ENCODE data around the gene NRBF2. TPM values are rescaled to one million over a fixed set of nuclear protein-coding genes. Genes with fewer than 3 reads are reported as not detected.
"Not testable (repeated sequence)": the region's sequence is repeated elsewhere in the genome, so short reads cannot be mapped to it uniquely, and the experiment has no call there.

NRBF2 gene
- total RNA-seq, 1 donor from 2014 or later: 19.7 TPM

DNA sequence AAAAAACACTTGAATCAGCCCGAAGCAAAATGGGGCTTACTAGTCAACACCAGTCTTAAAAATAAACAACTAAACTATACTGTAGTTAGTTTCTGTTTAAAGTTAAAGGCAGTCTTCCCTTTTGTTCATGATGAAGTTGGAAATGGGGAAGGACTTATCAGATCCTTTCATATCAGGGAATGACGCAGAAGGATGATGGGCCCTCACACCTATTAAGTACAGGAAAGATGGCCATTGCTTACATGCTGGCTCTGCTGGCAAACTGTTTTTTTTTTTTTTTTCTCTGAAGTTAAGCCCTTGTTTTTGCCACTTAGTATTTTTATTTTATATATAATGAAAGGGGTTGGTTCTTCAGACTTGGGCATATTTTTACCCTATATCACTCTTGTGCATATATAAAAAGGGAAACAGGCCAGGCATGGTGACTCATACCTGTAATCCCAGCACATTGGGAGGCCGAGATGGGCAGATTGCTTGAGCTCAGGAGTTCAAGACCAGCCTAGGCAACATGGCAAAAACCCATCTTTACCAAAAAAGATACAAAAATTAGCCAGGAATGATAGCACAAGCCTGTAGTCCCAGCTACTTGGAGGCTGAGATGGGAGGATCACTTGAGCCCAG lies 16.6 kb upstream of the NRBF2 start:
- no peak for DNase-seq (ENCODE audit: extremely low read depth, low read depth, low spot score)

- no peak for DNase-seq (ENCODE audit: extremely low read depth, low read depth, low spot score)
Measured at GRCh38 chr10:63119041-63119440, 14.1 kb upstream of the NRBF2 start.

DNA sequence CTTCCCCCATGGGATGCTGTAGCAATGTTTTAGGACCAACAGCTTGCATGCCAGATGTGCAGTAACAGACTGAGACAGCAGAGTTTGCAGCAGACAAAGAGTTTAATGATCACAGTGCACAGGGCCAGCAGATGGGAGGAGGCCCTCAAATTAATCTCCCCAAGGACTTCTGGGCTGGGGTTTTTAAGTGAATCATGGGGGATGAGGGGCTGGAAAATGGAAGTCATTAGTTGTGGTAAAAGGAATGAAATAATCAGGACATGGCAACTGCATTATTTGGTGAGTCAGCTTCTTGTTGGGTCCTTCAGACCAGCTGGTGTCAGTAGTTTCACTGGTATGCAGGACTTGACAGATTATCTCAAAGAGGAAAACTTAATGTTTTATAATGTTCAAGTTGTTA lies 12.6 kb upstream of the NRBF2 start:
- DNase-seq (ENCODE audit: extremely low read depth, low read depth, low spot score): no peak

GRCh38 chr10:63123727-63124362 lies 9.3 kb upstream of the NRBF2 start:
- DNase-seq (ENCODE audit: extremely low read depth, low read depth, low spot score): no peak

DNA sequence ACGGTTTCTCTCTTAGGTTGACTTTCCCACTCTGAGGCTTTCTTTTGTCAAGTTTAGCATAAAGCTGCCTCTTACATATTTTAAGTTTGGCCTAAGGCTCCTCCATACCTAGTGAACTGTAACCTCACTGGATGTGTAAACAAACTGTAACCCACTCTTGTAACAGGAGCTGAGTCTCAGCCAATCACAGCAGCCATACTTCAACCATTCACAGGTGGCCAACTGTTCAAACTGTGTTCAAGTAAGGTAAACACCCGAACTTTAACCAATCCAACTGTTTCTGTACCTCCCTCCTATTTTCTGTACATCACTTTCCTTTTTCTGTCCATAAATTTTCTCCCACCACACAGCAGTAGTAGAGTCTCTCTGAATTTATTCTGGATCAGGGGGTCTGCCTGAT lies 7.7 kb upstream of the NRBF2 start:
- no peak for DNase-seq (ENCODE audit: extremely low read depth, low read depth, low spot score)

DNA sequence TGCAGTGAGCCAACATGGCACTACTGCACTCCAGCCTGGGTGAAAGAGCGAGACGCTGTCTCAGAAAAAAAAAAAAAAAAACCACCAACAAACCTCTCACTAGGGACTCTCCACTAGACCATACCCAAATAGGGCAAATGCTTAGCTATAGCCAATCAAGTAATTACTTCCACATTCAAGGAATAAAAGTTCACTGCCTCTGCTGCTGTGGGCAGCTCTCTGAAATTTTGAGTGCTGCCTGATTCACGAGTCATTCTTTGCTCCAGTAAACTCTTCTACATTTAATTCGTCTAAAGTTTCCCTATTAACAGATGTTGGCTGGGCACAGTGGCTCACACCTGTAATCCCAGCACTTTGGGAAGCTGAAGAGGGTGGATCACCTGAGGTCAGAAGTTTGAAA lies 4.7 kb upstream of the NRBF2 start:
- DNase-seq (ENCODE audit: extremely low read depth, low read depth, low spot score): no peak

DNA sequence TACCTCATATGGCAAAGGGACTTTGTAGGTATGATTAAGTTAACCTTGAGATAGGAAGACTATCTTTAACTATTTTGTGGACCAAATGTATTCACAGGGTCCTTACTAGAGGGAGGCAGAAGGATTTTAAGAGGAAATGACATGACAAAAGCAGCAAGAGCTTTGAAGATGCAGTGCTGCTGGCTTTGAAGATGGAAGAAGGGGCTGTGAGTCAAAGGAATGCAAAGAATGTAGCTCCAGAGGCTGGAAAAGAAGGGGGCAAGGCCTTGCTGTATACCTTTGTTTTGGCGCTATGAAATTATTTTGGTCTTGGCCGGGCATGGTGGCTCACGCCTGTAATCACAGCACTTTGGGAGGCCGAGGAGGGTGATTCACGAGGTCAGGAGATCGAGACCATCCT lies 3.2 kb upstream of the NRBF2 start:
- DNase-seq (ENCODE audit: extremely low read depth, low read depth, low spot score): no peak

GRCh38 chr10:63132651-63133055 lies 475 bp upstream of the NRBF2 start:
- DNase-seq (ENCODE audit: extremely low read depth, low read depth, low spot score): no peak

GRCh38 chr10:63133821-63134557 lies 861 bp downstream of the NRBF2 start:
- DNase-seq (ENCODE audit: extremely low read depth, low read depth, low spot score): no peak

GRCh38 chr10:63137306-63137705 lies 4.2 kb downstream of the NRBF2 start:
- DNase-seq (ENCODE audit: extremely low read depth, low read depth, low spot score): no peak

DNA sequence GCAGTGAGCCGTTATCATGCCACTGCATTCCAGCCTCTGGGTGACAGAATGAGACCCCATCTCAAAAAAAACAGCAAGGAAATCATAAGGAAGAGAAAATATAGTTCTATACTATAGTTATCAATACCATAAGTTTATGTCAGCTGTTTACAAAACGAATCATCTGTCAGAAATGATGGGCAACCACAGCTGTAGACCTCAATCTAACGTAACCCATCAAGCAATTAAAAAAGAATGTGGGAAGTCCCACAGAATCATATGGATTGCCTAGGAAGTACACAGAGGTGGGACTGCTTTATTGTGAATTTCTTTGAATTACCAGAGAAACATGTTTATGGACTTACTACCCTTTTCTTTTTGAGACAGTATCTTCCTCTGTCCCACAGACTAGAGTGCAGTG lies 6.9 kb downstream of the NRBF2 start:
- no peak for DNase-seq (ENCODE audit: extremely low read depth, low read depth, low spot score)

GRCh38 chr10:63142136-63142535 lies 9.0 kb downstream of the NRBF2 start:
- no peak for DNase-seq (ENCODE audit: extremely low read depth, low read depth, low spot score)

DNA sequence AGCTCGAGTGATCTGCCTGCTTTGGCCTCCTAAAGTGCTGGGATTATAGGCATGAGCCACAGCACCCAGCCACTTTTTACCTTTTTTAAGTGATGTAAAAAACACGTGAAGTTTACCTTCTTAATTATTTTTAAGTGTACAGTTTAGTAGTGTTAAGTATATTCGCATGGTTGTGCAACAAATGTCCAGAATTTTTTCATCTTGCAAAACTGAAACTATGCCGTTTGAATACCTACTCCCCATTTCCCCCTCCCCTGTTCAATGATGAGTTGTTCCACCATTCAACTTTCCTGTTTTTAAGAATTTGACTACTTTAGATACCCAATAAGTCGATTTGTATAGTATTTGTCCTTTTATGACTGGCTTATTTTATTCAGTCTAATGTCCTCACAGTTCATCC lies 10.9 kb downstream of the NRBF2 start:
- no peak for DNase-seq (ENCODE audit: extremely low read depth, low read depth, low spot score)

DNA sequence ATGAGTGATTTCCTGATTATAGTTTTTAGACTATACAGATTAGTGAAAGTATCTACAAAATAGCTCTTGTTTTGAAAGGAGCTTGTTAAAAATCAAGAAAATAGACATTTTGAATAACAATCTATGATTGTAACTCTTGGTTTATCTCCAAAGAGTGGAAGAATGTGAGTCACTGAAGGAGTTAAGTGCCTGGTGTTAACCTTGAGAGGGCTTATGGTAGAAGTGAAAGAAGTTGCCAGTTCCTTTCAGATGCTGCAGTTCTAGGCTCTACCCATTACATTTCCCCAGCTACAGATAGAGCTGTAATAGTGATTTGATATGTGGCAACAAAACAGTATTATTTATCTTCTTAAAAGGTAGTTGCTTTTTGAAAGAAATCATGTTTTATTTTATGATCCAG lies 12.7 kb downstream of the NRBF2 start:
- no peak for DNase-seq (ENCODE audit: extremely low read depth, low read depth, low spot score)

- DNase-seq (ENCODE audit: extremely low read depth, low read depth, low spot score): no peak
Measured at GRCh38 chr10:63146503-63146902, 13.4 kb downstream of the NRBF2 start.

- DNase-seq (ENCODE audit: extremely low read depth, low read depth, low spot score): no peak
Measured at GRCh38 chr10:63150745-63151144, 17.6 kb downstream of the NRBF2 start.

- DNase-seq (ENCODE audit: extremely low read depth, low read depth, low spot score): not testable (repeated sequence)
Measured at GRCh38 chr10:63153868-63154545, 20.9 kb downstream of the NRBF2 start.

GRCh38 chr10:63154546-63155387 lies 21.6 kb downstream of the NRBF2 start:
- no peak for DNase-seq (ENCODE audit: extremely low read depth, low read depth, low spot score)

DNA sequence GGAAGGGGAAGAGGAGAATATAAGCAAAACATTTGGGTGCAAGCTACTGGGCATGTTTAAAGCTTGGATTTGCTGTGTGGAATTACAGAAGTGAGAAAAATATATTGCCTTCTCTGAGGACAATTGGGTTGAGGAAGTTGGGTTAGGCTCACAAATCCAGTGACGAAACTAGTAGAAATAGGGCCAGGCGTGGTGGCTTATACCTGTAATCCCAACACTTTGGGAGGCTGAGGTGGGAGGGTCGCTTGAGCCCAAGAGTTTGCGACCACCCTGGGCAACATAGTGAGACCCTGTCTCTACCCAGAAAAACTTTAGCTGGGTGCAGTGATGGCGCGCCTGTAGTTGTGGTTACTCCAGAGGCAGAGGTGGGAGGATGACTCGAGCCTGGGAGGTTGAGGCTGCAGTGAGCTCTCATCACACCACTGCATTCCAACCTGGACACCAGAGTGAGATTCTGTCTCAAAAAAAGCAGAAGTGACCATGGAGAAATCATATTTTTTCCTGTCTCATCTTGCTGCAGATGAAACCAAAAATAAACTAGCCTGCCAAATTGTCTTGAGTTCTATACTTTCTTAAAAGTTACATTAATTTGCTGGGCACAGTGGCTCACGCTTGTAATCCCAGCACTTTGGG lies 22.4 kb downstream of the NRBF2 start:
- no peak for DNase-seq (ENCODE audit: extremely low read depth, low read depth, low spot score)

DNA sequence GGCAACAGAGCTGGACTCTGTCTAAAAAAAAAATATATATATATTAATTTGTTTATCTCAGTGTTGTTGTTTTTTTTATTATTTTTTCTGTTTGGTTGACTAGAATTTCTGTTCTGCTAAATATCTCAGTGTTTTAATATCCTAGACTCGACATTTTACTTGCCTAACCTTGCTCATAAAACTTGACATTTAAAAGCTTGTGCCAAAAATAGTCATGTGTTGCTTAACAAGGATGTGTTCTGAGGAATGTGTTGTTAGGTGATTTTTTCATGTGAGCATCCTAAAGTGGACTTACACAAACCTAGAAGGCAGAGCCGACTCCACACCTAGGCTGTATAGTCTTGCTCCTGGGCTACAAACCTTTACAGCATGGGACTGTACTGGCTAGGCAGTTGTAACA lies 23.1 kb downstream of the NRBF2 start:
- no peak for DNase-seq (ENCODE audit: extremely low read depth, low read depth, low spot score)

Measured in glomerular endothelial cell (primary cell).